ENCODE data around the gene PNKP. TPM values are rescaled to one million over a fixed set of nuclear protein-coding genes. Genes with fewer than 3 reads are reported as not detected.

The PNKP gene
- total and polyA plus RNA-seq, 9 of the 15 experiments (the other 6 are each of a cell fraction or from before 2014, with no cell fraction given), result 2.8 to 85.4 (median 25.3) TPM

DNA sequence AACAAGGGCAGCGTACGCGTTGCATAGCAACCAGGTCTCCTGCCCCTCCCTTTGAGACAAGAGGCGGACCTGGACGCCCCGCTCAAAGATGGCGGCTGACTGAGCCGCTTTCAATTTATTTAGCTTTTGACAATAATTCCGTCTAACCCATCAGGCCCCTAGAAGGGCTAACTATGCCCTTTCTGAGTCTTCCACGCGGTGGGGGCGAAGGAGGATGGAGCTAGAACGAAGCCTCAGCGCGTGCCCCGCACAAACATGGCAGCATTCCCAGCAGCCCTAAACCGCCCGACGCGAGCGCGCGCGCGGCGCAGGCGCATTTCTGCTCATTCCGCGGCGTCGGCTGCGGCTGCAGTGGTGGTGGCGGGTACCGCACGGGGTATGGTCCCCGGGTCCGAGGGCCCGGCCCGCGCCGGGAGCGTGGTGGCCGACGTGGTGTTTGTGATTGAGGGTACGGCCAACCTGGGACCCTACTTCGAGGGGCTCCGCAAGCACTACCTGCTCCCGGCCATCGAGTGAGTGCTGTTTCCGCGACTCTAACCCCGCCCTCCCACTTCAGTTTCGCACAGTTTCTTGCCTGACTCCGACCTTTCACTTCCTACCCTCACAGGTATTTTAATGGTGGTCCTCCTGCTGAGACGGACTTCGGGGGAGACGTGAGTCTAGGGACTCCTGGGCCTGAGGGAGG lies 49.3 kb downstream of the PNKP start, which contains the start of gene MED25 (continued):
- TF ChIP-seq ZNF253 (CRISPR knock-in tag; conservative IDR thresholded peaks at IDR 0.05) (no peak), ZNF224 (CRISPR knock-in tag; IDR thresholded peaks at IDR 0.05) (no peak), PHF8 (IDR thresholded peaks at IDR 0.05; ENCODE audit: borderline replicate concordance, low read length) (peak; percentile 84; the same call in 1 of the 2 replicates), TRIM28 (IDR thresholded peaks at IDR 0.05) (no peak), YY1 (IDR thresholded peaks at IDR 0.05; ENCODE audit: borderline replicate concordance in 1 of 3, control insufficient read depth in 1 of 3, extremely low read depth in 1 of 3, insufficient read depth in 3 of 3, insufficient read length in 1 of 3, insufficient replicate concordance in 2 of 3, low read depth in 1 of 3, low read length in 2 of 3) (peak; percentile 98 to 100 (median 100)), FOXA3 (CRISPR knock-in tag; conservative IDR thresholded peaks at IDR 0.05 in 1 of 2, IDR thresholded peaks at IDR 0.05 in 1 of 2) (no peak), KAT2B (IDR thresholded peaks at IDR 0.05; ENCODE audit: low read depth, low read length) (no peak), SAP30 (IDR thresholded peaks at IDR 0.05; ENCODE audit: borderline replicate concordance, insufficient read depth, low read depth, low read length, poor library complexity, severe bottlenecking) (no peak), HSF4 (CRISPR knock-in tag; IDR thresholded peaks at IDR 0.05; ENCODE audit: borderline replicate concordance) (no peak), POLR3G (IDR thresholded peaks at IDR 0.05; ENCODE audit: extremely low read depth, insufficient read length, insufficient replicate concordance) (no peak), SMAD1 (IDR thresholded peaks at IDR 0.05; ENCODE audit: low read depth, low read length, partially characterized antibody) (no peak)
- TF ChIP-seq, protein P1, sequence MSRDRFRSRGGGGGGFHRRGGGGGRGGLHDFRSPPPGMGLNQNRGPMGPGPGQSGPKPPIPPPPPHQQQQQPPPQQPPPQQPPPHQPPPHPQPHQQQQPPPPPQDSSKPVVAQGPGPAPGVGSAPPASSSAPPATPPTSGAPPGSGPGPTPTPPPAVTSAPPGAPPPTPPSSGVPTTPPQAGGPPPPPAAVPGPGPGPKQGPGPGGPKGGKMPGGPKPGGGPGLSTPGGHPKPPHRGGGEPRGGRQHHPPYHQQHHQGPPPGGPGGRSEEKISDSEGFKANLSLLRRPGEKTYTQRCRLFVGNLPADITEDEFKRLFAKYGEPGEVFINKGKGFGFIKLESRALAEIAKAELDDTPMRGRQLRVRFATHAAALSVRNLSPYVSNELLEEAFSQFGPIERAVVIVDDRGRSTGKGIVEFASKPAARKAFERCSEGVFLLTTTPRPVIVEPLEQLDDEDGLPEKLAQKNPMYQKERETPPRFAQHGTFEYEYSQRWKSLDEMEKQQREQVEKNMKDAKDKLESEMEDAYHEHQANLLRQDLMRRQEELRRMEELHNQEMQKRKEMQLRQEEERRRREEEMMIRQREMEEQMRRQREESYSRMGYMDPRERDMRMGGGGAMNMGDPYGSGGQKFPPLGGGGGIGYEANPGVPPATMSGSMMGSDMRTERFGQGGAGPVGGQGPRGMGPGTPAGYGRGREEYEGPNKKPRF (IDR thresholded peaks at IDR 0.05; ENCODE audit: low read depth, low read length), result no peak
- TF ChIP-seq, protein P2, sequence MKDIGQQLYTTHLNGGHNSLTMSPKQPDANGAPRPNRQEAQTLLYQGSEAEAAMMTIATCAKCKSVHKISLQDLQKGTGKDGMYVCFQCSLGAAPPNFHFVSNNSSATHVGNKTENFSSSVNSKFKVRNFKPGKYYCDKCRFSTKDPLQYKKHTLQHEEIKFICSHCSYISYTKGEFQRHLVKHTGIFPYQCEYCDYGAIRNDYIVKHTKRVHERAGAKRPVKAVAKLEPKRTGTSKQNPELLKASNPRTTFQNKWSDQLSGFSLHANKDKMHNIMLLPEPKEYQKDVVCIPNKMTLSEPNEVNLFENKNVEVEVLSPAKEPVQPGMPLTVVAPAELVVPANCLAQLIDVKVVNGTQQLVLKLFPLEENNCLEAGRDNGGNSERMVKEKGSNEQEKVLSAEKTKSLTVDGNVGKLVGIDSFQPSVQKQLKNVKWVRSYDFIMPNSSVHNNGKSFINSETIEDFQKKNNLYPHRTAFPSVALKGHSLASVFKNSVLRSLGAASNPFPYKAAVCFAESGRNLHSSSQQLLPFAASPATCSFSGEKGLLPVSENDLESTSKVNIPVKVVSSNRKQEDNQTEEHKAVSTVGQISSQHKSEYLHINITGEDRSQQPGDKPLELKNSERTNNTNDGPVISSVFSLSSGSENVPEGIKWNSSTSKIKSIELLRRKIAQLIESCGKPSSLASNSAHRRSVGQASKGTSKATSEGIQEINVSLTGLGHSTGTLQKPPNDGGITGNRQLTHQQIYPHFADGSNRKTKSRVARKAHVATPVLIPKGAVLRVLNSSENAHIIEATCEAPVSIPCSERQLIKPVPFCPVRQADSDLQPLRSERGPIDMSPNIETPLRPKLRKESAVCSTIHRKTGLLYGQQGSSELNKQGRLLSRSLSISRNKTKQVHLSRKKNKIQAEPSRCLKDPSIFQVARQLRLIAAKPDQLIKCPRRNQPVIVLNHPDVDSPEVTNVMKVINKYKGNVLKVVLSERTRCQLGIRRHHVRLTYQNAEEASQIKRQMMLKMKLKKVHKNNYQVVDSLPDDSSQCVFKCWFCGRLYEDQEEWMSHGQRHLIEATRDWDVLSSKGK (CRISPR knock-in tag; IDR thresholded peaks at IDR 0.05), result no peak
- TF ChIP-seq, protein P3, sequence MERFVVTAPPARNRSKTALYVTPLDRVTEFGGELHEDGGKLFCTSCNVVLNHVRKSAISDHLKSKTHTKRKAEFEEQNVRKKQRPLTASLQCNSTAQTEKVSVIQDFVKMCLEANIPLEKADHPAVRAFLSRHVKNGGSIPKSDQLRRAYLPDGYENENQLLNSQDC (CRISPR knock-in tag; IDR thresholded peaks at IDR 0.05), result 0 out of 2 replicates have a peak, but pooled peaks have one; percentile 32
- TF ChIP-seq, protein P4, sequence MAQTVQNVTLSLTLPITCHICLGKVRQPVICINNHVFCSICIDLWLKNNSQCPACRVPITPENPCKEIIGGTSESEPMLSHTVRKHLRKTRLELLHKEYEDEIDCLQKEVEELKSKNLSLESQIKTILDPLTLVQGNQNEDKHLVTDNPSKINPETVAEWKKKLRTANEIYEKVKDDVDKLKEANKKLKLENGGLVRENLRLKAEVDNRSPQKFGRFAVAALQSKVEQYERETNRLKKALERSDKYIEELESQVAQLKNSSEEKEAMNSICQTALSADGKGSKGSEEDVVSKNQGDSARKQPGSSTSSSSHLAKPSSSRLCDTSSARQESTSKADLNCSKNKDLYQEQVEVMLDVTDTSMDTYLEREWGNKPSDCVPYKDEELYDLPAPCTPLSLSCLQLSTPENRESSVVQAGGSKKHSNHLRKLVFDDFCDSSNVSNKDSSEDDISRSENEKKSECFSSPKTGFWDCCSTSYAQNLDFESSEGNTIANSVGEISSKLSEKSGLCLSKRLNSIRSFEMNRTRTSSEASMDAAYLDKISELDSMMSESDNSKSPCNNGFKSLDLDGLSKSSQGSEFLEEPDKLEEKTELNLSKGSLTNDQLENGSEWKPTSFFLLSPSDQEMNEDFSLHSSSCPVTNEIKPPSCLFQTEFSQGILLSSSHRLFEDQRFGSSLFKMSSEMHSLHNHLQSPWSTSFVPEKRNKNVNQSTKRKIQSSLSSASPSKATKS (CRISPR knock-in tag; IDR thresholded peaks at IDR 0.05), result no peak
